MM.1S (cell line): ENCODE measurements around the gene PPP2R2D.

Experiments
- CTCF ChIP-seq: fragments of 300-600 bp; sonication (generic); IDR thresholded peaks from 2 replicates; pipeline ENCODE4 v1.5.1; 2016; ENCODE audit warnings: antibody characterized with exemption, low read length, mixed read lengths
- EZH2 ChIP-seq: fragments of 300-600 bp; sonication (generic); optimal IDR thresholded peaks from 2 replicates; pipeline ENCODE3; 2017; ENCODE audit warnings: low read depth, mild to moderate bottlenecking, antibody characterized with exemption, low read length, mixed read lengths

GRCh38 chr10:131959841-131960240 lies 59.0 kb downstream of the PPP2R2D start:
- TF ChIP-seq CTCF (no peak), EZH2 (no peak)
